ENCODE measurements around the gene TRPV6. TPM values are rescaled to one million over a fixed set of nuclear protein-coding genes. Genes with fewer than 3 reads are reported as not detected.

TRPV6 gene
- polyA plus RNA-seq, 1 donor (not counting 4 experiments of a cell fraction or from before 2014, with no cell fraction given): 1.5 TPM

DNA sequence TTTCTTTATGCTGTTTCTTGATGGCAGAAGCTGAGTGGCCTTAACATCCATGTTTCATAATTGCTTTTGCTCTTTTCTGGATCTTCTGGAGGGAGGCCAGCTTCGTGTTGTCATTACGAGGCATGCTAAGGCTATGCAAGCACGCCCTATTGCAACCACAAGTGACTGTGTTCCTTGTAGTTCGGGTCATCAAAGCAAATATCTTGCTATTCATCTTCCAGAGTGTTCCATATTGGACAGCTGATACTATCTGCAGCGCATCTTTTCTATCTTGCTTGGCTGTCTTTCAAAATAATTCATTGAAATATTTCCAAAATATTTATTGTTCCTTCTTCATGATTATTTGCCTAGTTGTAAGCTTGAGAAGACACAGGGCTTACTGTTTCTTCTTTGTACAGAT is 25.7 kb downstream of the TRPV6 start:
- peaks cover 10% of the 10 kb centered on the region for H3K27me3 ChIP-seq (ENCODE audit: control insufficient read depth, extremely low read depth, insufficient read depth, low read length)
- H3K9me1 ChIP-seq (ENCODE audit: control insufficient read depth, extremely low read depth, insufficient read depth, low read length): no peaks in the 10 kb centered on the region
- no peak overlapping the region for H3K27ac ChIP-seq (ENCODE audit: control insufficient read depth, insufficient read depth, low read length)
- dilution Hi-C loops (cut with MboI; ENCODE audit: extremely low pct_ligation_motif_present, low sequenced_read_pairs): no loop called here
- no peaks in the 10 kb centered on the region for H3K79me2 ChIP-seq (ENCODE audit: control insufficient read depth, insufficient read depth, low read length)
- no peak overlapping the region for H2AFZ ChIP-seq (ENCODE audit: control insufficient read depth, low read length)
- no peaks in the 10 kb centered on the region for H4K20me1 ChIP-seq (ENCODE audit: control insufficient read depth, extremely low read depth, insufficient read depth, low read length)
- H3K9me3 ChIP-seq (ENCODE audit: control insufficient read depth, low read depth, low read length): no peaks in the 10 kb centered on the region
- H3K36me3 ChIP-seq (ENCODE audit: control insufficient read depth in 2 of 2, extremely low read depth in 1 of 2, insufficient read depth in 2 of 2, low read length in 2 of 2): no peaks in the 10 kb centered on the region
- DNase-seq (ENCODE audit: low read depth, low spot score) (no peak), FAIRE-seq (no peak)
- H3K4me3 ChIP-seq (ENCODE audit: control insufficient read depth in 2 of 3, extremely low read depth in 1 of 3, insufficient read depth in 2 of 3, low read depth in 1 of 3, low read length in 3 of 3): no peak overlapping the region
- peaks cover 8% of the 10 kb centered on the region for H3K4me1 ChIP-seq (ENCODE audit: control insufficient read depth, extremely low read depth, insufficient read depth, low read length)
- H3K9ac ChIP-seq (ENCODE audit: control insufficient read depth, extremely low read depth, insufficient read depth, low read length): no peak overlapping the region
- TF ChIP-seq CTCF (optimal IDR thresholded peaks at IDR 0.05 in 1 of 3, IDR thresholded peaks at IDR 0.05 in 1 of 3, conservative IDR thresholded peaks at IDR 0.05 in 1 of 3; ENCODE audit: extremely low read depth in 1 of 3, insufficient read depth in 2 of 3, low read length in 3 of 3) (no peak), EZH2 (IDR thresholded peaks at IDR 0.05; ENCODE audit: low read length) (no peak)
- H3K4me2 ChIP-seq (ENCODE audit: control insufficient read depth, extremely low read depth, insufficient read depth, low read depth, low read length): no peak overlapping the region

DNA sequence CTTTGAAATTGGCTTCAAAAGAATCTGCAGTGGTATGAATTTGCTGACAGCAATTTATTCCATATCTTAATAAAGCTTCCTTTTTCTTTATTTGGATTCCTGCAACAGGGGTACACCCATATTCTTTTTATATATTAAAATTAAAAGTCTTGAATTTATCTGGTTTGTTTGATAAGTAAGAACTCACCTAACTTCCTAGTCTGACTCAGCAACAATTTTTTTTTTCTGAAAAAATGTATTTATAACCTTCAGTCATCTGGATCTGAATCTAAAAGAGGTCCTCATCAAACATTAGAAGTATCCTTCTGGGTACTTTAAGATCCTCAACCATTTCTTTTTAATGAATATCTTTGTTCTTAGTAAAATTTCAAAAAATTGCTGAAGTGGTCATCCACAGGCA is 26.1 kb downstream of the TRPV6 start:
- Histone ChIP-seq H3K9me3 (ENCODE audit: control insufficient read depth, low read depth, low read length) (no peaks in the 10 kb centered on the region), H3K4me3 (ENCODE audit: control insufficient read depth in 2 of 3, extremely low read depth in 1 of 3, insufficient read depth in 2 of 3, low read depth in 1 of 3, low read length in 3 of 3) (no peak overlapping the region), H3K9me1 (ENCODE audit: control insufficient read depth, extremely low read depth, insufficient read depth, low read length) (no peaks in the 10 kb centered on the region), H3K36me3 (ENCODE audit: control insufficient read depth in 2 of 2, extremely low read depth in 1 of 2, insufficient read depth in 2 of 2, low read length in 2 of 2) (no peaks in the 10 kb centered on the region), H3K27me3 (ENCODE audit: control insufficient read depth, extremely low read depth, insufficient read depth, low read length) (peaks cover 10% of the 10 kb centered on the region), H3K4me2 (ENCODE audit: control insufficient read depth, extremely low read depth, insufficient read depth, low read depth, low read length) (no peak overlapping the region), H4K20me1 (ENCODE audit: control insufficient read depth, extremely low read depth, insufficient read depth, low read length) (no peaks in the 10 kb centered on the region), H3K9ac (ENCODE audit: control insufficient read depth, extremely low read depth, insufficient read depth, low read length) (no peak overlapping the region), H3K27ac (ENCODE audit: control insufficient read depth, insufficient read depth, low read length) (no peak overlapping the region), H3K4me1 (ENCODE audit: control insufficient read depth, extremely low read depth, insufficient read depth, low read length) (peaks cover 8% of the 10 kb centered on the region), H3K79me2 (ENCODE audit: control insufficient read depth, insufficient read depth, low read length) (no peaks in the 10 kb centered on the region), H2AFZ (ENCODE audit: control insufficient read depth, low read length) (no peak overlapping the region)
- dilution Hi-C loops (cut with MboI; ENCODE audit: extremely low pct_ligation_motif_present, low sequenced_read_pairs): no loop called here
- DNase-seq (ENCODE audit: low read depth, low spot score) (no peak), FAIRE-seq (no peak)
- TF ChIP-seq CTCF (optimal IDR thresholded peaks at IDR 0.05 in 1 of 3, IDR thresholded peaks at IDR 0.05 in 1 of 3, conservative IDR thresholded peaks at IDR 0.05 in 1 of 3; ENCODE audit: extremely low read depth in 1 of 3, insufficient read depth in 2 of 3, low read length in 3 of 3): no peak
- TF ChIP-seq EZH2 (IDR thresholded peaks at IDR 0.05; ENCODE audit: low read length): no peak
